ENCODE data around the gene UBA1.

DNA sequence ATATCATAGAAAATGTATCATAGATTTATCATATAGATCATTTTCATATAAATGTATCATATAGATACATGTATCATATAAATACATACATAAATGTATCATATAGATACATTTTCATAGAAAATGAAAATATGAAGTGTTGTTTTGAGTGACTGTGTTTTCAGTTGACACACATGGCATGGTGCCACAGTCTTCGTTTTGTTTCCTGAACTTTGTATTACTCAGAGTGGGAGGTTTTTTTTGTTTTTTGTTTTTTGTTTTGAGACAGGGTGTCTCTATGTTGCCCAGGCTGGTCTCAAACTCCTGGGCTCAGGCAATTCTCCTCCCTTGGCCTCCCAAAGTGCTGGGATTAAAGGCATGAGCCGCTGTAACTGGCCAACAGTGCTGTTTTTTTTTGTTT lies 44.7 kb upstream of the UBA1 start:
- TF ChIP-seq, protein P1, sequence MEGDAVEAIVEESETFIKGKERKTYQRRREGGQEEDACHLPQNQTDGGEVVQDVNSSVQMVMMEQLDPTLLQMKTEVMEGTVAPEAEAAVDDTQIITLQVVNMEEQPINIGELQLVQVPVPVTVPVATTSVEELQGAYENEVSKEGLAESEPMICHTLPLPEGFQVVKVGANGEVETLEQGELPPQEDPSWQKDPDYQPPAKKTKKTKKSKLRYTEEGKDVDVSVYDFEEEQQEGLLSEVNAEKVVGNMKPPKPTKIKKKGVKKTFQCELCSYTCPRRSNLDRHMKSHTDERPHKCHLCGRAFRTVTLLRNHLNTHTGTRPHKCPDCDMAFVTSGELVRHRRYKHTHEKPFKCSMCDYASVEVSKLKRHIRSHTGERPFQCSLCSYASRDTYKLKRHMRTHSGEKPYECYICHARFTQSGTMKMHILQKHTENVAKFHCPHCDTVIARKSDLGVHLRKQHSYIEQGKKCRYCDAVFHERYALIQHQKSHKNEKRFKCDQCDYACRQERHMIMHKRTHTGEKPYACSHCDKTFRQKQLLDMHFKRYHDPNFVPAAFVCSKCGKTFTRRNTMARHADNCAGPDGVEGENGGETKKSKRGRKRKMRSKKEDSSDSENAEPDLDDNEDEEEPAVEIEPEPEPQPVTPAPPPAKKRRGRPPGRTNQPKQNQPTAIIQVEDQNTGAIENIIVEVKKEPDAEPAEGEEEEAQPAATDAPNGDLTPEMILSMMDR (IDR thresholded peaks at IDR 0.05; ENCODE audit: low read length), result no peak
- TF ChIP-seq EZH2 (IDR thresholded peaks at IDR 0.05; ENCODE audit: borderline replicate concordance, low read length), result no peak

Measured in OCI-LY1 (cell line).